DND-41 (cell line): ENCODE measurements around the gene ATP2A2.

Experiments used
- ATAC-seq: fragments of 200-7000 bp; cut with Tn5 transposase; 3 replicates; pipeline ENCODE4 v1.9.1; 2021; ENCODE audit warnings: low read depth; ENCODE audit not compliant: insufficient read depth
- DNase-seq: peaks from one replicate; pipeline ENCODE4 v3.0.0-alpha.2; 2020
- H2AFZ ChIP-seq: 2 replicates; pipeline ENCODE4 v1.6.0; 2012; ENCODE audit warnings: low read depth, low read length
- H3K27ac ChIP-seq: 2 replicates; pipeline ENCODE4 v1.5.1; 2012; ENCODE audit warnings: low read length, inconsistent platforms
- H3K27me3 ChIP-seq: fragments of 200-600 bp; sonication (generic); 2 replicates; pipeline ENCODE4 v1.6.0; 2012; ENCODE audit warnings: low read length, mild to moderate bottlenecking, inconsistent platforms; ENCODE audit not compliant: insufficient read depth, poor library complexity
- H3K36me3 ChIP-seq: 2 replicates; pipeline ENCODE4 v1.5.1; 2012; ENCODE audit warnings: low read length, inconsistent platforms; ENCODE audit not compliant: insufficient read depth
- H3K4me1 ChIP-seq: 2 replicates; pipeline ENCODE4 v1.5.1; 2012; ENCODE audit warnings: mild to moderate bottlenecking, low read length; ENCODE audit not compliant: insufficient read depth
- H3K4me2 ChIP-seq: 2 replicates; pipeline ENCODE4 v1.6.0; 2012; ENCODE audit warnings: mild to moderate bottlenecking, moderate library complexity, low read length, inconsistent platforms; ENCODE audit not compliant: insufficient read depth
- H3K4me3 ChIP-seq, 2 experiments: fragments of 200-600 bp in 1 of 2; shearing (Covaris generic) in 1 of 2; 2 replicates each; pipeline ENCODE4 v1.5.1; 2012 to 2016; ENCODE audit warnings: inconsistent platforms in 2 of 2, low read length in 2 of 2, mild to moderate bottlenecking in 2 of 2, low read depth in 1 of 2, moderate library complexity in 1 of 2
- H3K79me2 ChIP-seq: 2 replicates; pipeline ENCODE4 v1.6.0; 2012; ENCODE audit warnings: low read length, inconsistent platforms; ENCODE audit not compliant: insufficient read depth
- H3K9ac ChIP-seq: 2 replicates; pipeline ENCODE4 v1.6.0; 2012; ENCODE audit warnings: low read depth, mild to moderate bottlenecking, inconsistent platforms, low read length, moderate library complexity
- H3K9me3 ChIP-seq: 2 replicates; pipeline ENCODE4 v1.5.1; 2012; ENCODE audit warnings: low read length, moderate library complexity, mild to moderate bottlenecking, inconsistent platforms; ENCODE audit not compliant: insufficient read depth, severe bottlenecking
- H4K20me1 ChIP-seq: 2 replicates; pipeline ENCODE4 v1.6.0; 2012; ENCODE audit warnings: low read length; ENCODE audit not compliant: insufficient read depth
- EZH2 ChIP-seq: IDR thresholded peaks from 3 replicates; pipeline ENCODE4 v1.6.1; 2012; ENCODE audit warnings: borderline replicate concordance, low read depth, mild to moderate bottlenecking, moderate library complexity, low read length, inconsistent platforms; ENCODE audit not compliant: severe bottlenecking
- TF ChIP-seq, protein P1 (sequence below): IDR thresholded peaks from 2 replicates; pipeline ENCODE4 v1.5.1; 2012; ENCODE audit warnings: borderline replicate concordance, low read length, moderate library complexity, mild to moderate bottlenecking; ENCODE audit not compliant: poor library complexity, severe bottlenecking; ENCODE audit errors: extremely low read depth

ATP2A2 gene

DNA sequence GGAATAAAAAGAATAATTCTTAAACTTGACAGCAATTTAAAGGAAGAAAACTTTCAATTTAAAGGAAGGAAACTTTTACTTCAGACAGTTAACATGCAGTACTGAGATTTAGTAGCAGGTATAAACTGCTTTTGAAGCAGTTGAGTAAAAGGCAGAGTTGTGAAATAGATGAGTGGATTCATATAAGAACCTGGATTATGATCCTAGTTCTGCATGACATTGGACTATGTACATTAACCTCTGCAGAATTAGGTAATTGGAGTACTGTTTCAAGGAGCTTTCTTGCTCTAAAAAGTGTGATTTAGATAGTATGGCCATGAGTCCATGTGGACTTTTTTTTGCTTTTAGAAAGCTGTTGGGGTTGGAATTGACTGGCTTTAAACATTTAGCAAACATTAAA lies 29.7 kb downstream of the ATP2A2 start:
- TF ChIP-seq, protein P1, sequence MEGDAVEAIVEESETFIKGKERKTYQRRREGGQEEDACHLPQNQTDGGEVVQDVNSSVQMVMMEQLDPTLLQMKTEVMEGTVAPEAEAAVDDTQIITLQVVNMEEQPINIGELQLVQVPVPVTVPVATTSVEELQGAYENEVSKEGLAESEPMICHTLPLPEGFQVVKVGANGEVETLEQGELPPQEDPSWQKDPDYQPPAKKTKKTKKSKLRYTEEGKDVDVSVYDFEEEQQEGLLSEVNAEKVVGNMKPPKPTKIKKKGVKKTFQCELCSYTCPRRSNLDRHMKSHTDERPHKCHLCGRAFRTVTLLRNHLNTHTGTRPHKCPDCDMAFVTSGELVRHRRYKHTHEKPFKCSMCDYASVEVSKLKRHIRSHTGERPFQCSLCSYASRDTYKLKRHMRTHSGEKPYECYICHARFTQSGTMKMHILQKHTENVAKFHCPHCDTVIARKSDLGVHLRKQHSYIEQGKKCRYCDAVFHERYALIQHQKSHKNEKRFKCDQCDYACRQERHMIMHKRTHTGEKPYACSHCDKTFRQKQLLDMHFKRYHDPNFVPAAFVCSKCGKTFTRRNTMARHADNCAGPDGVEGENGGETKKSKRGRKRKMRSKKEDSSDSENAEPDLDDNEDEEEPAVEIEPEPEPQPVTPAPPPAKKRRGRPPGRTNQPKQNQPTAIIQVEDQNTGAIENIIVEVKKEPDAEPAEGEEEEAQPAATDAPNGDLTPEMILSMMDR = no peak
- no peak for TF ChIP-seq EZH2
- H3K9me3 ChIP-seq = no peaks in the 10 kb centered on the region
- peaks cover 57% of the 10 kb centered on the region for H4K20me1 ChIP-seq
- no peak overlapping the region for H2AFZ ChIP-seq
- ATAC-seq (no peak), DNase-seq (no peak)
- peaks cover 98% of the 10 kb centered on the region for H3K79me2 ChIP-seq
- no peak overlapping the region for H3K27ac ChIP-seq
- no peaks in the 10 kb centered on the region for H3K27me3 ChIP-seq
- H3K4me1 ChIP-seq = no peaks in the 10 kb centered on the region
- peaks cover 76% of the 10 kb centered on the region for H3K36me3 ChIP-seq
- H3K9ac ChIP-seq = no peak overlapping the region
- H3K4me3 ChIP-seq = no peak overlapping the region
- no peak overlapping the region for H3K4me2 ChIP-seq

DNA sequence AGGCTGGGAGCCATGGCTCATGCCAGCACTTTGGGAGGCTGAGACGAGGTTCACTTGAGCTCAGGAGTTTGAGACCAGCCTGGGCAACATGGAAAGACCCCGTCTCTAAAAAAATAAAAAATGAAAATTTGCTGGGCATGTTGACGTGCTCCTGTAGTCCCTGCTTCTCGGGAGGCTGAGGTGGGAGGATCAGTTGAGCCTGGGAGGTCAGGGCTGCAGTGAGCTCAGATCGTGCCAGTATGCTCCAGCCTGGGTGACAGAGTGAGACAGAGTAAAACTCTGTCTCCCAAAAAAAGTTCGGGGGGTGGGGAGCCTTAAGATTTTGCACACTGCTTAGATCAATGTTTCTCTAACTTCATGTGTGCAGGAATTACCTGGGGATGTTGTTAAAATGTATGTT lies 30.9 kb downstream of the ATP2A2 start:
- Histone ChIP-seq H3K27me3 (no peaks in the 10 kb centered on the region), H3K4me1 (no peaks in the 10 kb centered on the region), H4K20me1 (peaks cover 55% of the 10 kb centered on the region), H3K36me3 (peaks cover 76% of the 10 kb centered on the region), H3K79me2 (peaks cover 98% of the 10 kb centered on the region), H3K9ac (no peak overlapping the region), H3K27ac (no peak overlapping the region), H3K4me3 (no peak overlapping the region), H3K4me2 (no peak overlapping the region), H3K9me3 (no peaks in the 10 kb centered on the region), H2AFZ (no peak overlapping the region)
- no peak for ATAC-seq
- TF ChIP-seq EZH2 = no peak
- TF ChIP-seq, protein P1 = no peak
- DNase-seq = no peak

GRCh38 chr12:110312581-110313360 lies 31.7 kb downstream of the ATP2A2 start:
- Histone ChIP-seq H3K4me1 (no peaks in the 10 kb centered on the region), H3K4me2 (no peak overlapping the region), H3K36me3 (peaks cover 74% of the 10 kb centered on the region), H3K27ac (no peak overlapping the region), H3K9me3 (no peaks in the 10 kb centered on the region), H3K4me3 (no peak overlapping the region), H3K9ac (no peak overlapping the region), H2AFZ (no peak overlapping the region), H3K79me2 (peaks cover 98% of the 10 kb centered on the region), H3K27me3 (no peaks in the 10 kb centered on the region), H4K20me1 (peaks cover 49% of the 10 kb centered on the region; the same call in 1 of the 2 replicates)
- ATAC-seq (no peak), DNase-seq (no peak)
- TF ChIP-seq, protein P1 = no peak
- TF ChIP-seq EZH2 = no peak
